HG03196 (cell line): Measurements from ENCODE around the gene FLG2.
"Not testable (repeated sequence)": the region's sequence is repeated elsewhere in the genome, so short reads cannot be mapped to it uniquely, and the experiment has no call there.

Experiments used
- ATAC-seq: cut with Tn5 transposase; IDR thresholded peaks from one replicate; pipeline ENCODE4 v1.9.1; 2021; ENCODE audit not compliant: unreplicated experiment

FLG2 gene

DNA sequence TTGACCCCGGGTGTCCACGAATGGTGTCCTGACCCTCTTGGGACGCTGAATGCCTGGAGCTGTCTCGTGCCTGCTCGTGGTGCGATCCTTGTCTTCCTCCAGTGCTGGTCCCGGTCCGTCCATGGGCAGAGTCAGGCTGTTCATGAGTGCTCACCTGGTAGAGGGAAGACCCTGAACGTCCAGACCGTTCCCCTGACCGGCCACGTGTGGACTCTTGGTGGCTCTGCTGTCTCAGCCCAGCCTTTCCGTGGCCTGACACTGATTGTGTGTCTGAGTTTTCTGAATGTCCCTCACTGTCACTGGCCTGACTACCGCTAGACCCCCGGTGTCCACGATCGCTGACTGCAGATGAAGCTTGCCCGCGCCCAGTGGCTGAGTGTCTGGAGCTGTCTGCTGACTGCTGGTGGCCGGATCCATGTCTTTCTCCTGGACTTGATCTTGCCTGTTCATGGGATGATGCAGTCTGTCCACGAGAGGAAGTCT lies 46.4 kb downstream of the FLG2 start:
- no peak for ATAC-seq

DNA sequence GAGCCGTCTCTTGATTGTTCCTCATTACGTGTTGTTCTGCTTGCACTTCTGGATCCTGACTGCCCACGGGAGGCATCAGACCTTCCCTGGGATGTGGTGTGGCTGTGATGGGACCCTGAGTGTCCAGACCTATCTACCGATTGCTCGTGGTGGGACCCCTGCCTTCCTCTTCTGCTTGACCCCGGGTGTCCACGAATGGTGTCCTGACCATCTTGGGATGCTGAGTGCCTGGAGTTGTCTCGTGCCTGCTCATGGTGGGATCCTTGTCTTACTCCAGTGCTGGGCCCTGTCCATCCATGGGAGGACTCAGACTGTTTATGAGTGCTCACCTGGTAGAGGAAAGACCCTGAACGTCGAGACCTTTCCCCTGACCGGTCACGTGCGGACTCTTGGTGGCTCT lies 47.6 kb downstream of the FLG2 start:
- ATAC-seq, result not testable (repeated sequence)

GRCh38 chr1:152309955-152310354 lies 49.9 kb downstream of the FLG2 start:
- ATAC-seq, result no peak

DNA sequence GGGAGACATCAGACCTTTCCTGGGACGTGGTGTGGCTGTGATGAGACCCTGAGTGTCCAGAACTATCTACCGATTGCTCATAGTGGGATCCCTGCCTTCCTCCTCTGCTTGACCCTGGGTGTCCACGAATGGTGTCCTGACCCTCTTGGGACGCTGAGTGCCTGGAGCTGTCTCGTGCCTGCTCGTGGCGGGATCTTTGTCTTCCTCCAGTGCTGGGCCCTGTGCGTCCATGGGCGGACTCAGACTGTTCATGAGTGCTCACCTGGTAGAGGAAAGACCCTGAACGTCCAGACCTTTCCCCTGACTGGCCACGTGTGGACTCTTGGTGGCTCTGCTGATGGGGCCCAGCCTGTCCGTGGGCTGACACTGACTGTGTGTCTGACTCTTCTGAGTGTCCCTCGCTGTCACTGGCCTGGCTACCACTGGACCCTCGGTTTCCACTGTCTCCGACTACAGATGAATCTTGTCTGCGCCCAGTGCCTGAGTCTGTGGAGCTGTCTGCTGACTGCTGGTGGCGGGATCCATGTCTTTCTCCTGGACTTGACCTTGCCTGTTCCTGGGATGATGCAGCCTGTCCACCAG lies 50.4 kb downstream of the FLG2 start:
- not testable (repeated sequence) for ATAC-seq

GRCh38 chr1:152308758-152309157 lies 51.0 kb downstream of the FLG2 start:
- not testable (repeated sequence) for ATAC-seq

GRCh38 chr1:152307970-152308369 lies 51.8 kb downstream of the FLG2 start:
- not testable (repeated sequence) for ATAC-seq

DNA sequence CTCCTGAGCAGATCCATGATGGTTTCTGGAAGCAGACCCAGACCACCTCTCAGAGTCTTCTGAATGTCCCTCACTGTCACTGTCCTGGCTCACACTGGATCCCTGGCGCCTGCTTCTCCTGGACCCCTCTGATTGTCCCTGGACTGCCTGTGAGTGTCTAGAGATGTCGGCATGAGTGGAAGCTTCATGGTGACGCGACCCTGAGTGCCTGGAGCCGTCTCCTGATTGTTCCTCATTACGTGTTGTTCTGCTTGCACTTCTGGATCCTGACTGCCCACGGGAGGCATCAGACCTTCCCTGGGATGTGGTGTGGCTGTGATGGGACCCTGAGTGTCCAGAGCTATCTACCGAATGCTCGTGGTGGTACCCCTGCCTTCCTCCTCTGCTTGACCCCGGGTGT lies 53.7 kb downstream of the FLG2 start:
- ATAC-seq, result not testable (repeated sequence)

DNA sequence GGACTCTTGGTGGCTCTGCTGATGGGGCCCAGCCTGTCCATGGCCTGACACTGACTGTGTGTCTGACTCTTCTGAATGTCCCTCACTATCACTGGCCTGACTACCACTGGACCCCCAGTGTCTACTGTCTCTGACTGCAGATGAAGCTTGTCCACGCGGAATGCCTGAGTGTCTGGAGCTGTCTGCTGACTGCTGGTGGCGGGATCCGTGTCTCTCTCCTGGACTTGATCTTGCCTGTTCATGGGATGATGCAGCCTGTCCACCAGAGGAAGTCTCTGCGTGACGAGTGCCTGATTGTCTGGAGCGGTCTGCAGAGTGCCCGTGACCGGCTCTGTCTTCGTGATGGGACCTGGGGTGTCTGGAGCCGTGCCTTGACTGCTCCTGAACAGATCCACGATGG lies 55.0 kb downstream of the FLG2 start:
- ATAC-seq, result not testable (repeated sequence)

GRCh38 chr1:152303139-152303872 lies 56.5 kb downstream of the FLG2 start:
- ATAC-seq, result not testable (repeated sequence)
